GM21381 (cell line): ENCODE measurements around the gene KRI1.
"Not testable (repeated sequence)": the region's sequence is repeated elsewhere in the genome, so short reads cannot be mapped to it uniquely, and the experiment has no call there.

ENCODE experiments used
- ATAC-seq: cut with Tn5 transposase; IDR thresholded peaks from one replicate; pipeline ENCODE4 v1.9.1; 2021; ENCODE audit warnings: mild to moderate bottlenecking, moderate library complexity; ENCODE audit not compliant: unreplicated experiment

KRI1 gene

GRCh38 chr19:10551006-10551405 is 14.8 kb downstream of the KRI1 start:
- not testable (repeated sequence) for ATAC-seq

DNA sequence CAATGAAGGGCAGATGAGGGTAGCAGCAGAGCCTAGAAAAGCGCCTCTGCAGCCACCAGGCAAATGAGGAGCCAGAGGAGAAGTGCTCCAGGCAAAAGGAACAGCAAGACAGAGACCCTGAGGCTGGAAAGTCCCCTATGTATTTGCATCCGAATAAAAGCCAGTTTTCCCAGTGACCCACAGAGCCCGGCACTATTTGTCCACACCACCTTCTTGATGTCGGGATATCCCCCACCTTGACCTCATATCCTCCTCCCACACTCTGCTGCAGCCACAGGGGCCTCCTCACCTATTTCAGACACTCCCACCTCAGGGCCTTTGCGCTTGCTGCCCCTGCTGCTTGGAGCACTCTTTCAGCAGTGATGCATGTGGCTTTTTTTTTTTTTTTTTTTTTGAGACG is 15.5 kb downstream of the KRI1 start:
- no peak for ATAC-seq

DNA sequence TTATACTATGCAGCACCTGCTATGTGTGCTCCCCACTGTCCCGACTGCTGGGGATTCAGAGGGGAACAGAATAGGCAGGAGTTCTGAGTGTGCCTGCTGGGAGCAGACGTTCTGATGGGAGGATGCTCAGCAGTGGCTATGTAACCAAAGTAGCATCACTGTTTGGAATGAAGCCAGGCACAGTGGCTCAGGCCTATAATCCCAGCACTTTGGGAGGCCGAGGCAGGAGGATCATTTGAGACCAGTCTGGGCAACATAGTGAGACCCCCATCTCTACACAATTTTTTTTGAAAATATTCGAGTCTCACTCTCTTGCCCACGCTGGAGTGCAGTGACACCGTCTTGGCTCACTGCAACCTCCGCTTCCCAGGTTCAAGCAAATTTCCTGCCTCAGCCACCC is 16.1 kb downstream of the KRI1 start:
- no peak for ATAC-seq

DNA sequence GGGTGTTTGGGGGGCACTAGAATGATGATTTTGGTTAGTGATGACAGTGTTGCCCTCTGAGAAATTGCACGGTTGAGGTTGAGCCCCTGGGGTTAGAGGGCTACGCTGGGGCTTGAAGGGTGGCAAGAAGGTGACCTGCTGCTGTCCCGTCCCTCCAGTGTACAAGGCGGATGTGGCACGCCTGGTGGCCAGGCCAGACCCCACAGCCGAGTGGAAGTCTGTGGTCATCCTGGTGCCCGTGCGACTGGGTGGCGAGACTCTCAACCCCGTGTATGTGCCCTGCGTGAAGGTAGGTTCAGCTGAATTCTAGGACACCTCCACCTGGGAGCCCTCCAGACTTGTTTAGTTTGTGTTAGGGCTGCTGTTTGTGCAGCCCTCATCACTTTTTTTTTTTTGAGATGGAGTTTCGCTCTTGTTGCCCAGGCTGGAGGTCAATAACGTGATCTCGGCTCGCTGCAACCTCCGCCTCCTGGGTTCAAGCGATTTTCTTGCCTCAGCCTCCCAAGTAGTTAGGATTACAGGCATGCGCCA is 17.0 kb downstream of the KRI1 start:
- ATAC-seq: no peak

DNA sequence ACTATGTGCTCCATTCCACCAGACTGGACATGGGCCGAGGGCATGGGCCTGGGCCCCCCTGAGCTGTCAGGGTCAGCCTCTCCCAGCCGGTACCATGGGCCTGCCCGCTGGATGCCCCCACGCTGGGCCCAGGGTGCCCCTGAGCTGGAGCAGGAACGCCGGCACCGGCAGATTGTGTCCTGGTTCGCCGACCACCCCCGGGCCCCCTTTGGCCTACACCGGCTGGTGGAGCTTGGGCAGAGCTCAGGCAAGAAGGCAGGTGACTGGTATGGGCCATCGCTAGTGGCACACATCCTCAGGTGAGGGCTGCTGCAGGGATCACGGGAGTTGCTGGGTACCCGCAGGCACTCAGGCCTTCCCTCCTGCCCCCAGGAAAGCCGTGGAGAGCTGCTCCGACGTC is 19.0 kb downstream of the KRI1 start:
- no peak for ATAC-seq

- no peak for ATAC-seq
Observed at GRCh38 chr19:10544753-10545251, 21.0 kb downstream of the KRI1 start.

- no peak for ATAC-seq
Observed at GRCh38 chr19:10544242-10544752, 21.5 kb downstream of the KRI1 start.

DNA sequence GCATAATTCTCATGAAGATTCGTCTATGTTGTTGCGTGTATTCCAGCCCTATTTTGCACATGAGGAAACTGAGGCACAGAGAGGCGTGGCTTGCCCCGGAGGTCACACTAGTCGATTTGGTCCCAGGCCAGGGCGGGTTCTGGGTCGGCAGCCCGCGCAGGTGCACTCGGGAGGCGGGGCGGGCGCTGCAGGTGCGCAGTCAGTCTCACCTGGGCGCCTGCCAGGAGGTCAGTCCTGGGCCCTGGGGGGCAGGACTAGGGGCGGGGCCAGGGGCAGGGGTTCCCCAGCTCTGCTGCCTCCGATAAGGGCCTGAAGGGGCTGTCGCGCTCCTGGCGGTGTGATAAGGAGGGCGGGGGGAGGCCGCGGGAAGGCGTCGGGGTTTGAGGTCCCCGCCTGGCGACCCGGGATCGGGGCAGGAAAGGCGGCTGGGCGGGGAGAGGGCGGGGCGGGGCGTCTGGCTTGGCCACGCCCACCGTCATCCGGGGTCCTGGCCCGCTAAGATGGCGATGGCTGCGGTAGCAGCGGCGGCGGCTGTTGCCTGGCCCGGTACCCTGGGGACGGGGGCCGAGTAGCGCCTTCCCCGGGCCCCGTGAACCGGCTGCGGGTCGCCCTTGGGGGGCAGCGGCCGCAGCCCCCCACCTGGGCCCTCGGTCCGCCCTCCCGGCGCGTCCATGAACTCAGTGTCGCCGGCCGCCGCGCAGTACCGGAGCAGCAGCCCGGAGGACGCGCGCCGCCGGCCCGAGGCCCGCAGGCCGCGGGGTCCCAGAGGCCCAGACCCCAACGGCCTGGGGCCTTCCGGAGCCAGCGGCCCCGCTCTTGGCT is 22.2 kb downstream of the KRI1 start, which contains the start of gene ATG4D:
ATG4D (plus strand) TSS at position 485 of the 822 bp plus-strand sequence; CDS start at position 672, 187 bp downstream.
- ATAC-seq: peak; percentile 78

DNA sequence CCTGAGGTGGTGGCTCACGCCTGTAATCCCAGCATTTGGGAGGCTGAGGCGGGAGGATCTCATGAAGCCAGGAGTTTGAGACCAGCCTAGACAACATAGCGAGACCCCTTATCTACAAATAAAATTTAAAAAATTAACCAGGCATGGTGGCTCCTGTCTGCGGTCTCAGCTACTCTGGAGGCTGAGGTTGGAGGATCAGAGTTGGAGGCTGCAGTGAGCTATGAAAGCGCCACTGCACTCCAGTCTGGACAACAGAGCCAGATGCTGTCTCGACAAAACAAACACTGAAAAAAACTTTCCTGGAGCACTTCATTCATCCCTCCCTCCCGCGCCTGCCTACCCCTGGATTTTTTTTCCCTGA is 22.8 kb downstream of the KRI1 start:
- ATAC-seq: no peak

GRCh38 chr19:10539016-10539415 is 26.8 kb downstream of the KRI1 start:
- not testable (repeated sequence) for ATAC-seq

DNA sequence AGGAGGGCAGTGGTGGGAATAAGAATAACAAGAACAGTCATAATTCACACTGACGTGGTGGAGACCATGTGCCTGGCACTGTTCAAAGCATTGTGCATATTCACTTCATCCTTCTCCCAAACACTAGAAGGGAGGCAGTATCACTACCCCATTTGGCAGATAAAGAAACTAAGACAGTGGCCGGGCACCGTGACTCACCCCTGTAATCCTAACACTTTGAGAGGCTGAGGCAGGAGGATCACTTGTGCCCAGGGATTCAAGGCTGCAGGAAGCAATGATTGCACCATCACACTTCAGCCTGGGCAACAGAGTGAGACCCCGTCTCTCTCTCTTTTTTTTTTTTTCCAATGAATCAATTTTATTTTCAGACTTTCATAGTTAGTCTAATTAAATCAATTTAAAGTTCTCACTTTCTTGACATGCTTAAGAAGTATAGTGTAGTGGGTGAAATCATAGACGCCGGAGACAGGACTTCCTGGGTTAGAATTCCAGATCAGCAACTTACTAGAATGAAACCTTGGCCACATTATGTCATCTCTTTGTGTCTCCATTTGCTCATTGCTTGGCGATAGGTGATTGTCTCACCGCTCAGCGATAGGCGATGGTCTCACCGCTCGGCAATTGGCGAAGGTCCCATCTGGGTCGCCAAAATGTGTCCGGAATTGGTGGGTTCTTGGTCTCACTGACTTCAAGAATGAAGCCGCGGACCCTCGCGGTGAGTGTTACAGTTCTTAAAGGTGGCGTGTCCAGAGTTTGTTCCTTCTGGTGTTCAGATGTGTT is 27.4 kb downstream of the KRI1 start:
- ATAC-seq: no peak

- ATAC-seq: no peak
Observed at GRCh38 chr19:10537668-10538067, 28.1 kb downstream of the KRI1 start.

DNA sequence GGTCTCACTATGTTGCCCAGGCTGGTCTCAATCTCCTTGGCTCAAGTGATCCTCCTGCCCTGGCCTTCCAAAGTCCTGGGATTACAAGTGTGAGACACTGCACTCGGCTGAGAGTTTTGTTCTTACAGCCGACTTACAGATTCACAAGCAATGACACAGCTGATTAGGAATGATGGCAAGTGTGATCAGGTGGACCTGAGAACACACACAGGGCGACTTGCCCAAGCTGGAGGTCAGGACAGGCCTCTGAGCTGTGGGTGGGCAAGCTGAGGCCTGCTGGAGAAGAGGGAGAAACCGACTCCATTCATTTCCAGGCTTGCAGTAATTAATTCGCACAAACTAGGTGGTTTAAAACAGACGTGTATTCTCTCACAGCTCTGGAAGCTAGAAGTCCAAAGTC is 30.2 kb downstream of the KRI1 start:
- ATAC-seq: no peak

DNA sequence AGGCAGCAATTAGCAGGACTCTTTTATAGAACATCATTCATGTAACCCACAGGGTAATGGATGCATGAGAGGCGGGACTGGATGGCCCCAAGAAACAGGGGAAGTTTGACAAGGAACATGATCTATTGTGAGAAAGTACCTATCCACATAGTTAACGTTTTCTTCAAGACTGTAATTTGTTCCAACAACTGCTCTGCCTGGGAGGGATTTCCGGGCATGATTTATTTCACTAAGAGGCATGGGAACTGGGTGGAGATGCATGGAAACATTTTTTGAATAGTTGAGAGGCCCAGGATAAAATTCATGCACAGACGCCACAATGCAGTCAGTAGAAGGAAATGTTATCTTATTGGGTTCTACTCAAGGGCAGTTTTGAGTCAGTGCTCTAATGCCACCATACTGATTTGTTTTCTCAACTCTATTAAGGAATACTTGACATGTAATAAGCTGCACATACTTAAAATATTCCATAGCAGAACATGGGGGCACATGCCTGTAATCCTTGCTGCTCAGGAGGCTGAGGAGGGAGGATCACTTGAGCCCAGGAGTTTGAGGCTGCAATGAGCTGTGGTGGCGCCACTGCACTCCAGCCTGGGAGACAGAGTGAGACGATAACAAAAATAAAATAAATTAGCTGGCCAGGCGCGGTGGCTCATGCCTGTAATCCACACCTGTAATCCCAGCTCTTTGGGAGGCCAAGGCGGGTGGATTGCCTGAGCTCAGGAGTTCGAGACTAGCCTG is 32.0 kb downstream of the KRI1 start:
- no peak for ATAC-seq

GRCh38 chr19:10532457-10532856 is 33.4 kb downstream of the KRI1 start:
- no peak for ATAC-seq

- not testable (repeated sequence) for ATAC-seq
Observed at GRCh38 chr19:10526887-10527286, 38.9 kb downstream of the KRI1 start.

DNA sequence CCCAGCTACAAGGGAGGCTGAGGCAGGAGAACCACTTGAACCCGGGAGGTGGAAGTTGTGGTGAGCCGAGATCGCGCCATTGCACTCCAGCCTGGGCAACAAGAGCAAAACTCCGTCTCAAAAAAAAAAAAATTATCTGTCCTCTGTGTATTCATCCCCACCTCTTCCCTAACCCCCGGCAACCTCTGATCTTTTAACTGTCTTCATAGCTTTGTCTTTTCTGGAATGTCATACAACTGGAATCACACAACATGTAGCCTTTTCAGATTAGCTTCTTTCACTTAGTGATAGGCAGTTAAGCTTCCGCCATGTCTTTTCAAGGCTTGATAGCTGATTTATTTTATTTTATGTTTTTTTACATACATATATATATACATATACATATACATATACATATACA is 40.2 kb downstream of the KRI1 start:
- ATAC-seq: no peak

- no peak for ATAC-seq
Observed at GRCh38 chr19:10523135-10523636, 42.6 kb downstream of the KRI1 start.

GRCh38 chr19:10521461-10522171 is 44.2 kb downstream of the KRI1 start:
- no peak for ATAC-seq
